ENCODE results near the gene SCTR.

The SCTR gene

GRCh38 chr2:119486886-119487285, 37.4 kb downstream of the SCTR start:
- DNase-seq, result no peak

GRCh38 chr2:119486196-119486827, 38.0 kb downstream of the SCTR start:
- no peak for DNase-seq

GRCh38 chr2:119485336-119486110, 38.8 kb downstream of the SCTR start:
- DNase-seq, result no peak

GRCh38 chr2:119484834-119485233, 39.4 kb downstream of the SCTR start:
- no peak for DNase-seq

GRCh38 chr2:119483896-119484718, 40.2 kb downstream of the SCTR start:
- no peak for DNase-seq

GRCh38 chr2:119483395-119483753, 40.9 kb downstream of the SCTR start:
- no peak for DNase-seq

GRCh38 chr2:119482481-119483394, 41.5 kb downstream of the SCTR start:
- DNase-seq, result no peak

- no peak for DNase-seq
Measured at GRCh38 chr2:119481501-119482455, 42.5 kb downstream of the SCTR start.

- DNase-seq, result no peak
Measured at GRCh38 chr2:119480718-119481142, 43.6 kb downstream of the SCTR start.

- DNase-seq, result no peak
Measured at GRCh38 chr2:119480184-119480583, 44.1 kb downstream of the SCTR start.

GRCh38 chr2:119478978-119479295, 45.3 kb downstream of the SCTR start:
- no peak for DNase-seq

GRCh38 chr2:119478188-119478977, 45.9 kb downstream of the SCTR start:
- no peak for DNase-seq

GRCh38 chr2:119477113-119477505, 47.2 kb downstream of the SCTR start:
- DNase-seq, result no peak

- peak; percentile 33 for DNase-seq
Measured at GRCh38 chr2:119476301-119477112, 47.8 kb downstream of the SCTR start.

- DNase-seq, result no peak
Measured at GRCh38 chr2:119475857-119476244, 48.4 kb downstream of the SCTR start.

- no peak for DNase-seq
Measured at GRCh38 chr2:119475225-119475856, 48.9 kb downstream of the SCTR start.

GRCh38 chr2:119474371-119475224, 49.7 kb downstream of the SCTR start:
- DNase-seq, result no peak

- DNase-seq, result no peak
Measured at GRCh38 chr2:119473621-119474370, 50.5 kb downstream of the SCTR start.
